Measurements from ENCODE around the gene LTO1.
"Not testable (repeated sequence)": the region's sequence is repeated elsewhere in the genome, so short reads cannot be mapped to it uniquely, and the experiment has no call there.

The LTO1 gene

DNA sequence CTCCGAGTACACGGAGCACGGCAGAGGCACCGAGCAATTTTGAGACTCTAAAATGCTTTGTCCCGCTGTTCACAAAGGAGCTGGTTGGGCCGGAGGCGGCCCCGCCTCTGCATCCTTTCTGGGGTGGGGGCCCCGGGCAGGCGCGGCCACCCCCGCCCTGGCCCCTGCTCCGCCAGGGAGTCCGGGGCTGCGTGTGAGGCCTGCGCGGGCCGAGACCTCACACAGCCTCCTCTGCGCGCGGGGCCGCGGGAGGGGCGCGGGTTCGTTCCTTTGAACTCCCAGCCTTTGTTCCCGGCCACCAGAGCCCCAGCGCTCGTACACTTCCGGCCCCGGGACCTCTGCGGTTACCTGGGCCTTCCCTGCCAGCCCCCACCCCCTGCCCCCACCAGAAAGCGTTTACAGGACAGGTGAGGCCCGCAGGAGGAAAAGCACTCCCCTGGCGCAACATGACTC is 27.1 kb upstream of the LTO1 start:
- DNase-seq (ENCODE audit: low spot score): no peak

DNA sequence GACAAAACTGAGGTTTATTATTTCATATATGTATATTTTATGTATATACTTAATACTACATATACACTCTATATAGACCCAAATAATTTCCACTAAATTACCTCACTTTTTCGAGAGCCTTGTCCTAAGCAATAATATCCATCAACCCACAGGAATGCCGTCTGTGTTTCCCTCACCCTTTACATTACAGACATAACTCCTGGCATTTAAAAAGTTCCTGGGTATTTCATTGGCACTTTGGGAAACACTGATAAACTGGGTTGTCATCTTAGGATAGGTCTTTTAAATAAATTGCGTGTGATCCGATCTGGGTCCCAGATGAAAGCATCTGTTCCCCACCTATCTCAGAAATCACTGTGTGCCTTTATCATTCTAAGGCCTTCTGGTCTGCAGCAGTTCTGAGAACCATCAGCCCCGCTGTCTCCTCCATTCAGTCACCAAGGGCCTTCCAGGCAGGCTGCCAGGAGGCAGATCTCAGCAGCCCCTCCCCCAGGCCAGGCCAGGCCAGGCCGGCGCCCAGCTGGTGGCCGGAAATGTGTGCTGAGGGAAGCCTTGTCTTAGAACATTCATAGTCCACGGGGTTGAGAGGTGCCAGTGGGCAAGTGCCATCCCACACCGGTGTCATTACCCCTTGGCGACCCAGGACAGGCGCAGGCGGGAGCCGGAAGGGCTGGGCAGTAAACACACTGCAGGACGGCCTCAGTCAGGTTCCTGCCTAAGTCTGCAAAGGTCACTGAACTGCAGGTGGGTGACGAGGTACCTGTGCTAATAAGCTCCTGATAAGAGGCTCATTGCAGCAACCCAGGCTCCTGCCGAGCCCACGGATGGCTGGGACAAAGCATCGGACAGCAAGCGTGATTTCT is 25.4 kb upstream of the LTO1 start:
- peak; percentile 71 for DNase-seq (ENCODE audit: low spot score)

- DNase-seq (ENCODE audit: low spot score): no peak
Observed at GRCh38 chr11:69699213-69699612, 24.1 kb upstream of the LTO1 start.

- no peak for DNase-seq (ENCODE audit: low spot score)
Observed at GRCh38 chr11:69698362-69698761, 23.2 kb upstream of the LTO1 start.

- no peak for DNase-seq (ENCODE audit: low spot score)
Observed at GRCh38 chr11:69697861-69698260, 22.7 kb upstream of the LTO1 start.

DNA sequence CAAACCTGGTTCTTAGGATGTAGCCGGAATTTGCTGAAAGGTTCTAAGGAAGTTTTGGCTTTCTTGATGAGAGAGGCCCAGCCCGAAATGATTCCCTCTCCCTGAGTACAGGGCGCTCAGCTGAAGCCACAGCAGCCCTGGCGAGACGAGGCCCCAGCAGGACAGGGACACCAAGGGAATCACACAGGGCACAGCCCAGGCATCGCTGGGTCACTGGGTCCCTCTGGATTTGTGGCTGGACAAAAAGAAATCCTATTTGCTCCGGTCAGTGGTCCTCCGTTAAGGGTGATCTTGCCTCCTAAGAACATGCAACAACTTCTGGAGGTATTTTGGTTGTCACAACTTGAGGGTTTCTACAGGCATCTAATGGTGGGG is 22.3 kb upstream of the LTO1 start:
- DNase-seq (ENCODE audit: low spot score): no peak

DNA sequence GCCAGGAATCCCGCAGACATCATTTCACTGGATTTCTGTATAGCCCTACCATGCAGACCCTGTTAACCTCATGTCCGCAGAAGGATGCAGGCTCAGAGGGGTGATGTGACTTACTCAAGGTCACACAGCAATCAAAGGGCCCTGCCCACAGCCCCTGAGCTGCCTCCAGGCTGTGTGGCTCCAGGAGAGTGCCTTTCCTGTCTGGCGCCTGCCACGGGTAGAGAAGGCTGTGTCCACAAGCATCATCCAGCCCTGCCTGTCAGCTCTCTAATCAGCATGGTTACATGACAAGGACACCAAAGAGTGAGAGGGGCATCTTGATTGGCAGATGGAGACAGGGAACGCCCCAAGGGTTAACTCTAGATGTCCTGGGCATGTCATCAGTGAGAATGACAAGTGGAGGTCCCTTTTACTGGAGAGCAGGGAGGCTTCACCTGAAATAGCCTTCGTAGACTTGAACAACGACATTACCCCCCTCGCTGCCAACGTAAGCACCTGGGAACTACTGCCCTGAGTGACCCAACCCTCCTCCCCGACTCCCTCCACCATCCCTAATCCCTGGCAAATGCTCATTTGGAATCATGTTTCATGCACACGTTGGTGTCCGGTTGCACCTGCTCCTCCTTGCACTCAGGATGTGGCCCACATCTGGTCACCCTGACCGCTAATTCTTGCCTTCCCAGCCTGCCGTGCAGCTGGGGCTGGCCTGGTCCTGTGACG is 21.8 kb upstream of the LTO1 start:
- DNase-seq (ENCODE audit: low spot score): peak; percentile 59

DNA sequence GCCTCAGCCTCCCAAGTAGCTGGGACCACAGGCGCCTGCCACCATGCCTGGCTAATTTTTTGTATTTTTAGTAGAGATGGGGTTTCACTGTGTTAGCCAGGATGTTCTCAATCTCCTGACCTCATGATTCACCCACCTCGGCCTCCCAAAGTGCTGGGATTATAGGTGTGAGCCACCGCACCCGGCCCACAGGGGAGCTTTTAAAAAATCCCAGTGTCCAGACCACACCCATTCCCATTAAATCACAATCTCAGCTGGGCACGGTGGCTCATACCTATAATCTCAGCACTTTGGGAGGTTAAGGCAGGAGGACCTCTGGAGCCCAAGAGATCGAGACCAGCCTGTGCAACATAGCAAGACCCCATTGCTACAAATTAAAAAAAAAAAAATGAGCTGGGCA is 20.8 kb upstream of the LTO1 start:
- not testable (repeated sequence) for DNase-seq (ENCODE audit: low spot score)

- no peak for DNase-seq (ENCODE audit: low spot score)
Observed at GRCh38 chr11:69695581-69695980, 20.4 kb upstream of the LTO1 start.

DNA sequence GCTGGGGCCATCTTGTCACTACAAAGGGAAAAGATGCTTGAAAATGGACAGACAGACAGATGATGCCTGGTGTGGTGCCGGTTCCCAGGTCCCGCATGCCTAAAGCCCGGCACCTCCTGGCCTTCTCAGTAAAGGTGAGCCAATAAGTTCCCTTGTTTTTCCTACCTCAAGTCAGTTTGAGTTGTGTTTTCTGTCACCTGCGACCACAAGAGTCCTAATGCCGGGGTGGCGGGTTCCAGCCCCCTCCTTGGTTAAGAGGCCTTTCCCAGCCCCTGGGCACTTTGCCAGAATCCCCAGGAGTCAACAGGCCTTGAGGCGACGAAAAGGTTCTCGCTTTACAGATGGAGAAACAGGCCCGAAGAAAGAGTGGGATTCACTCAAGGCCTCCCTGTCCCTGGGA is 19.6 kb upstream of the LTO1 start:
- DNase-seq (ENCODE audit: low spot score): no peak

DNA sequence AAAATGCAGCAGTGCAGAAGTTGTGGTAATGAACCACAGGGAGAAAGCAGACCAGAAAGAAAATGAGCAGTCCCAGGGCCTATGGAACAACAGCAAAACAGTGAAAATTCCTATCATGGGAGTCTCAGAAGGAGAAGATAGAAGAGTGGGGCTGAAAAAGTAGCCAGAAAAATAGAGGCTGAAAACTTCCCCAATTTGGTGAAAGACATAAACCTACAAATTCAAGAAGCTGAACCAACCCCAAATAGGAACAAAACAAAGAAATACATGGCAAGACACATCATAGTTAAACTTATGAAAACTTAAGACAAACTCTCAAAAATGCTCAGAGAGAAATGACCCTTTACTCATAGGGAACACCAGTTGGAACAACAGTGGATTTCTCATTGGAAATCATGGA is 17.3 kb upstream of the LTO1 start:
- DNase-seq (ENCODE audit: low spot score): no peak

GRCh38 chr11:69691463-69691862 is 16.3 kb upstream of the LTO1 start:
- DNase-seq (ENCODE audit: low spot score): peak; percentile 38

GRCh38 chr11:69689484-69690319 is 14.5 kb upstream of the LTO1 start:
- DNase-seq (ENCODE audit: low spot score): no peak

GRCh38 chr11:69687969-69688771 is 13.0 kb upstream of the LTO1 start:
- not testable (repeated sequence) for DNase-seq (ENCODE audit: low spot score)

GRCh38 chr11:69686856-69687255 is 11.7 kb upstream of the LTO1 start:
- no peak for DNase-seq (ENCODE audit: low spot score)

DNA sequence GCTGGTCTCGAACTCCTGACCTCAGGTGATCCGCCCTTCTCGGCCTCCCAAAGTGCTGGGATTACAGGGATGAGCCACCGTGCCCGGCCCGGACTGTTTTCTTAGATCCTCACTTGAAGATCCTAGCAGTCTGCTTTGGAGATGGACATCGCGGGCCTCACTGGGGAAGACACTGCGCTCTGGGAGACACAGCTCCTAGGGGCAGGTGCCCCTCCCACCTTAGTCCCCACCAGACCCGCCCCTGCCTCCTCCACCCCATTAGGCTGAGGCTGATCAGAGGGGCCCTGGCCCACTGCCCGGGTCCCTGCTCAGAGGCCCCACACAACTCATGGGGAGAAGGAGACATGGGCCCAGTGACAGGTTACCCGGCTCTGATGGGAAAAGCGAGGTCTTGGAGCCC is 11.3 kb upstream of the LTO1 start:
- DNase-seq (ENCODE audit: low spot score): no peak

GRCh38 chr11:69685348-69685747 is 10.2 kb upstream of the LTO1 start:
- no peak for DNase-seq (ENCODE audit: low spot score)

GRCh38 chr11:69684651-69685050 is 9.5 kb upstream of the LTO1 start:
- no peak for DNase-seq (ENCODE audit: low spot score)

DNA sequence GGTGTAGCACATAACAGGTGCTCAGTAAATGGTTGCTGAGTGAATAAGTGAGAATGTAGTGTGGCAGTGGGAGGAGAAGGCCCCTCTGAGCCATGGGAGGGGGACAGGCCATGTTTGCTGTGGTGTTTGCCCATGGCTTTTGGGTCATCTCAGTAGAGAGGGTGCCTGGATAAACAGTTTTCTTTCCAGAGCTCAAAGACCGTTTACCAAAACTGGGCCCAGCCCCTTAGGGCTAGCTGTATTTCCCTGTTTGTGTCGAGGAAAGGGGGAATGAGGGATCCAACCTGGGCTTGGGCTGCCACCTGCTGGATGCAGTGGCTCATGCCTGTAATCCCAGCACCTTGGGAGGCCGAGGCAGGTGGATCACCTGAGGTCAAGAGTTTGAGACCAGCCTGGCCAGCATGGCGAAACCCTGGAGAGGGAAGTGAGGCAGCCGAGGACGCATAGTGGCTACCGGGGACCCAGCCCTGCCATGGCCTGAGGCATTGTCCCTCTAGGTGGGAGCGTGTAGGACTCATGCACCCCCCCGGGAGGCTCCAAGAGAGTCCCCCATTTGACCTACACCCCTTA is 8.7 kb upstream of the LTO1 start:
- DNase-seq (ENCODE audit: low spot score): peak; percentile 56

DNA sequence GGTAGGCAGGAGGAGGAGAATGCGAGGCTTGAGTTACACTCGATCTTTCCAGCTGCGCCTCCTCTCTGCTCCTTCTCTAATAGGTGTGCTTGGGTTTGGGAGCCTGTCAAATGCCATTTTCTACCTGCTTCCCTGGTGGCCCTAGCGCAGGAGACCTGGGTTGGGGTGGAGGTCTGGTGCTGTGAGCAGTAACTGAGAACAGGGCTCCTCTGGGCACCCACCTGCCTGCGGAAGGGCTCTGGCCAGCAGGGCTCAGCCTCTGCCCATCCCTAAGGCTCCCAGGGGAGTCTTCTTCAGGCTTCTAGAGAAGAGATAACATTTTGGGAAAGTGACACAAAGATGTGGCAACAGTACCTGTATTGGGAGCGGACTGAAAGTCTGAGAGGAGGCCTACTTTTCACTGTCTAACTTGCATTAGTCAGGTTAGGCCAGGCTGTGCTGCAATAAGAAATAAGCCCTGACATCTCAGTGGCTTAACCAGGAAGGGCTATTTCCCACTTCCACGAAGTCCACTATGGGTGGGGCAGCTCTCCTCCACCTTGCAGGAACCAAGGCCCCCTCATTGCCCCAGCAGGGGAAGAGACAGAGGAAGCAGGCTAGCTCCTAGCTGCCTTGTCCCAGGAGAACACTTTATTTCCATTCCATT is 7.7 kb upstream of the LTO1 start:
- no peak for DNase-seq (ENCODE audit: low spot score)
